ENCODE results near the gene IYD. TPM values are rescaled to one million over a fixed set of nuclear protein-coding genes. Genes with fewer than 3 reads are reported as not detected.

IYD gene
- polyA plus RNA-seq, 1 donor (not counting 4 experiments of a cell fraction or from before 2014, with no cell fraction given), result not detected

GRCh38 chr6:150412221-150412620 lies 43.4 kb downstream of the IYD start:
- Histone ChIP-seq H3K4me2 (ENCODE audit: control insufficient read depth, extremely low read depth, insufficient read depth, low read depth, low read length) (no peak overlapping the region), H3K79me2 (ENCODE audit: control insufficient read depth, insufficient read depth, low read length) (no peaks in the 10 kb centered on the region), H3K4me1 (ENCODE audit: control insufficient read depth, extremely low read depth, insufficient read depth, low read length) (peaks cover 12% of the 10 kb centered on the region), H2AFZ (ENCODE audit: control insufficient read depth, low read length) (no peak overlapping the region), H4K20me1 (ENCODE audit: control insufficient read depth, extremely low read depth, insufficient read depth, low read length) (no peaks in the 10 kb centered on the region), H3K9me3 (ENCODE audit: control insufficient read depth, low read depth, low read length) (no peaks in the 10 kb centered on the region), H3K27me3 (ENCODE audit: control insufficient read depth, extremely low read depth, insufficient read depth, low read length) (peaks cover 7% of the 10 kb centered on the region), H3K9me1 (ENCODE audit: control insufficient read depth, extremely low read depth, insufficient read depth, low read length) (no peaks in the 10 kb centered on the region), H3K36me3 (ENCODE audit: control insufficient read depth in 2 of 2, extremely low read depth in 1 of 2, insufficient read depth in 2 of 2, low read length in 2 of 2) (no peaks in the 10 kb centered on the region), H3K4me3 (ENCODE audit: control insufficient read depth in 2 of 3, extremely low read depth in 1 of 3, insufficient read depth in 2 of 3, low read depth in 1 of 3, low read length in 3 of 3) (no peak overlapping the region), H3K27ac (ENCODE audit: control insufficient read depth, insufficient read depth, low read length) (no peak overlapping the region), H3K9ac (ENCODE audit: control insufficient read depth, extremely low read depth, insufficient read depth, low read length) (no peak overlapping the region)
- TF ChIP-seq EZH2 (IDR thresholded peaks at IDR 0.05; ENCODE audit: low read length) (no peak), CTCF (optimal IDR thresholded peaks at IDR 0.05 in 1 of 3, IDR thresholded peaks at IDR 0.05 in 1 of 3, conservative IDR thresholded peaks at IDR 0.05 in 1 of 3; ENCODE audit: extremely low read depth in 1 of 3, insufficient read depth in 2 of 3, low read length in 3 of 3) (no peak)
- no peak for DNase-seq (ENCODE audit: low read depth, low spot score)
- FAIRE-seq, result no peak
- dilution Hi-C loops (cut with MboI; ENCODE audit: extremely low pct_ligation_motif_present, low sequenced_read_pairs), result no loop called here

GRCh38 chr6:150413198-150413597 lies 44.4 kb downstream of the IYD start:
- Histone ChIP-seq H3K4me2 (ENCODE audit: control insufficient read depth, extremely low read depth, insufficient read depth, low read depth, low read length) (no peak overlapping the region), H3K79me2 (ENCODE audit: control insufficient read depth, insufficient read depth, low read length) (no peaks in the 10 kb centered on the region), H3K36me3 (ENCODE audit: control insufficient read depth in 2 of 2, extremely low read depth in 1 of 2, insufficient read depth in 2 of 2, low read length in 2 of 2) (no peaks in the 10 kb centered on the region), H3K27ac (ENCODE audit: control insufficient read depth, insufficient read depth, low read length) (no peak overlapping the region), H3K4me1 (ENCODE audit: control insufficient read depth, extremely low read depth, insufficient read depth, low read length) (peaks cover 12% of the 10 kb centered on the region), H3K9me3 (ENCODE audit: control insufficient read depth, low read depth, low read length) (no peaks in the 10 kb centered on the region), H3K4me3 (ENCODE audit: control insufficient read depth in 2 of 3, extremely low read depth in 1 of 3, insufficient read depth in 2 of 3, low read depth in 1 of 3, low read length in 3 of 3) (no peak overlapping the region), H4K20me1 (ENCODE audit: control insufficient read depth, extremely low read depth, insufficient read depth, low read length) (no peaks in the 10 kb centered on the region), H3K9ac (ENCODE audit: control insufficient read depth, extremely low read depth, insufficient read depth, low read length) (no peak overlapping the region), H2AFZ (ENCODE audit: control insufficient read depth, low read length) (no peak overlapping the region), H3K27me3 (ENCODE audit: control insufficient read depth, extremely low read depth, insufficient read depth, low read length) (peaks cover 4% of the 10 kb centered on the region), H3K9me1 (ENCODE audit: control insufficient read depth, extremely low read depth, insufficient read depth, low read length) (no peaks in the 10 kb centered on the region)
- TF ChIP-seq CTCF (optimal IDR thresholded peaks at IDR 0.05 in 1 of 3, IDR thresholded peaks at IDR 0.05 in 1 of 3, conservative IDR thresholded peaks at IDR 0.05 in 1 of 3; ENCODE audit: extremely low read depth in 1 of 3, insufficient read depth in 2 of 3, low read length in 3 of 3) (no peak), EZH2 (IDR thresholded peaks at IDR 0.05; ENCODE audit: low read length) (no peak)
- no peak for FAIRE-seq
- dilution Hi-C loops (cut with MboI; ENCODE audit: extremely low pct_ligation_motif_present, low sequenced_read_pairs), result no loop called here
- no peak for DNase-seq (ENCODE audit: low read depth, low spot score)
